Activated naive CD4-positive, alpha-beta T cell treated with anti-CD3 and anti-CD28 coated beads, Interleukin-2, amount 50 U/mL, for 24 hours (primary cell): Measurements from ENCODE around the gene OR10A4.
"Not testable (repeated sequence)": the region's sequence is repeated elsewhere in the genome, so short reads cannot be mapped to it uniquely, and the experiment has no call there.

Experiments used
- H3K27ac Mint-ChIP-seq: one replicate; pipeline ENCODE4 v1.8.0; 2021; ENCODE audit warnings: mild to moderate bottlenecking, mixed read lengths
- H3K27me3 Mint-ChIP-seq: one replicate; pipeline ENCODE4 v1.8.0; 2021; ENCODE audit warnings: mixed read lengths
- H3K36me3 Mint-ChIP-seq: one replicate; pipeline ENCODE4 v1.8.0; 2021; ENCODE audit warnings: mixed read lengths
- H3K4me1 Mint-ChIP-seq: one replicate; pipeline ENCODE4 v1.8.0; 2021; ENCODE audit warnings: mixed read lengths
- H3K4me3 Mint-ChIP-seq: one replicate; pipeline ENCODE4 v1.8.0; 2021; ENCODE audit warnings: mild to moderate bottlenecking, mixed read lengths
- H3K9me3 Mint-ChIP-seq: one replicate; pipeline ENCODE4 v1.8.0; 2021; ENCODE audit warnings: mixed read lengths

OR10A4 gene, protein sequence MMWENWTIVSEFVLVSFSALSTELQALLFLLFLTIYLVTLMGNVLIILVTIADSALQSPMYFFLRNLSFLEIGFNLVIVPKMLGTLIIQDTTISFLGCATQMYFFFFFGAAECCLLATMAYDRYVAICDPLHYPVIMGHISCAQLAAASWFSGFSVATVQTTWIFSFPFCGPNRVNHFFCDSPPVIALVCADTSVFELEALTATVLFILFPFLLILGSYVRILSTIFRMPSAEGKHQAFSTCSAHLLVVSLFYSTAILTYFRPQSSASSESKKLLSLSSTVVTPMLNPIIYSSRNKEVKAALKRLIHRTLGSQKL

DNA sequence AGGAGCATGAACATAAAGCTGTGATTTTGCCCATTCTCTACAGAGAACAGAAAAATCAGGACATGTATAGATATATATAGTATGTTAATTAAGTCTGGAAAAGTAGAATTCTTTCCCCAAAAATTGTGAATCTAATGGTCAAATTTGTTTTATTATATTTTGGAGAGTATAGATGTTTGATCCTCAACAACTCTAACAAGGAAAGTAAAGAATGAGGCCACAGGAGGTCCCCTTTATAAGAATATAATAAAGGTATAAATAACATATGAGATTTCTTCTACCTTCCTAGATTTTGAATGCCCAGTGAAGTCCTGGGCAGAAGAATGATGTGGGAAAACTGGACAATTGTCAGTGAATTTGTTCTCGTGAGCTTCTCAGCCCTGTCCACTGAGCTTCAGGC is at the start of gene OR10A4:
Gene OR10A4 (plus strand): TSS at position 301 of the 400 bp plus-strand sequence. CDS start 23 bp downstream, at position 324.
- Mint-ChIP-seq H3K36me3 (no peaks in the 10 kb centered on the region), H3K4me1 (no peaks in the 10 kb centered on the region), H3K9me3 (no peaks in the 10 kb centered on the region), H3K4me3 (no peak within 1 kb of the TSS), H3K27ac (no peak within 1 kb of the TSS), H3K27me3 (peaks cover 9% of the 10 kb centered on the region)

DNA sequence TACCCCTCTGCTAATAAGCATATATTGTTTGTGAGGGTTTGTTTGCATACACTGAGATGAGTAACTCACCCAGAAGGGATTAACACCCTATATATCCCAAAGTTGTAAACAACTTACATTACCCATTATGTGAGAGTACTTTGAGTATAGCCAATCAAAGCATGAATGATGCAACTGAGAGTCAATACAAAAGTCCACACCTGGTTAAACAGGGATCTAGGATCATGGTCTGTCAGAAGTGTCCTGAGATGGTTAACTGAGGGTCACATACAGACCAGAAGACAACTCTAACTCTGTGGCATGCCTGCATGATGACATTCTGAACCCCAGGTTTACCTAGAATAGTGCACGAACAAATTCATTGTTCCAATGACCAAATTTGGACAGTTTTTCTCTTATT is 48.3 kb upstream of the OR10A4 start:
- Mint-ChIP-seq H3K27ac (no peak overlapping the region), H3K27me3 (peaks cover 5% of the 10 kb centered on the region)

DNA sequence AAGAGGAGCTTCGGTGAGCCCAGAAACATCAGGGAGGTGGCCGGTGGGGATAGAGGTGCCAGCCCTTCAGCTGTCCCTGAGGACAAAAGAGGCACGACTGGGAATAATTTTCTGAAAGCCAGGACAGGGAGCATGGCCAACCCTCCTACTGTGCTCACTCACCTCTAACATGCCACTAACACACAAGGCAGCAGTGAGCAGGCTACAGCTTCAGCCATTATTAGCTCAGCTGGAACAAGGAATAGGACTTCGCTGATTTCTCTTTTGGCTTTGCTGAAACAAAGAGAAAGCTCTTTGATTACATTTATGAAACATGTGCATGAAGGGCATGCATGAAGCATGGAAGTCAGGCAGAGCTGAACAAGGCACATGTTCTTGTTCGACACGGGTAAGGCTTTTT is 43.1 kb upstream of the OR10A4 start:
- H3K9me3 Mint-ChIP-seq, result no peaks in the 10 kb centered on the region
- H3K4me1 Mint-ChIP-seq, result no peaks in the 10 kb centered on the region
- H3K36me3 Mint-ChIP-seq, result no peaks in the 10 kb centered on the region
- H3K4me3 Mint-ChIP-seq, result no peak overlapping the region
- peaks cover 6% of the 10 kb centered on the region for H3K27me3 Mint-ChIP-seq
- no peak overlapping the region for H3K27ac Mint-ChIP-seq

More for the DNA sequence above, 48.3 kb upstream of the OR10A4 start:
- Mint-ChIP-seq H3K4me1 (no peaks in the 10 kb centered on the region), H3K36me3 (no peaks in the 10 kb centered on the region), H3K9me3 (no peaks in the 10 kb centered on the region), H3K4me3 (no peak overlapping the region)

DNA sequence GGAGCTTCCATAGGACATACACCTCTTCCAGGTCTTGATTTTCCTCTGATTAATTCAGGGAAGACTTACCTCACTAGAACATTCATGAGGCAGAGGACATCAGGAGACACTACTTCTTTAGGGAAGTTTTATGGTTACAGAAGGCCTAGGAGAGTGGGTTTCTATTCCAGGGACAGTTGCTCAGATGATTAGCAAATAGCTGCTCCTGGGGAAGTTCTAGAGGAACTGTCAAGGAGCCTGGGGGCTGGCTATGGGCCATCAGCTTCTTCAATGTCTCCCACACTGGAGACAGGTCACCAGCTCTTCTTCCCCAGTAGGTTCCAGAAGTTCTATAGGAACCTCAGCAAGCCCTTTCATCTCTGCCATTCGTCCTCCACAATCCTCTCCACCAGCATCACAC is 42.4 kb upstream of the OR10A4 start:
- Mint-ChIP-seq H3K27me3 (peaks cover 2% of the 10 kb centered on the region), H3K4me1 (no peaks in the 10 kb centered on the region), H3K27ac (no peak overlapping the region), H3K36me3 (no peaks in the 10 kb centered on the region), H3K4me3 (no peak overlapping the region), H3K9me3 (no peaks in the 10 kb centered on the region)

DNA sequence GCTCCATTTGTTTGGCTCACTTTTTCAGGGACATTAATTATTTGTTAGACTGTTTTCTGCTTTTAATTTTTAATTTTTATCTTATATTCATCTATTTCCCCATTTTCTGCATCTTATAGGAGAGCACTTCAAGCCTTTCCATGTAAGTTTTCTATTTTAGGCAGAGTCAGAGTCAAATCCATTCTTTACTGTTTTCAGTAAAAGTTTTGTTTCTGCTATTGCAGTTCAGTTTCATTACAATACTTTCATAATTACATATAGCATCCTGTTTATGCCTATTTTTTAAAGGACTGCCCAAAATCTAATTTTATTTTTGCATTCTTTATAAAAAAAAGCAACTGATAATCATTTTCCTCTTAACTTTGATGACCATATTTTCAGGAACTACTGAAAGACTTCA is 34.7 kb upstream of the OR10A4 start:
- H3K4me3 Mint-ChIP-seq, result no peak overlapping the region
- H3K27ac Mint-ChIP-seq, result no peak overlapping the region
- H3K27me3 Mint-ChIP-seq, result peaks cover 19% of the 10 kb centered on the region
- no peaks in the 10 kb centered on the region for H3K4me1 Mint-ChIP-seq
- no peaks in the 10 kb centered on the region for H3K9me3 Mint-ChIP-seq
- H3K36me3 Mint-ChIP-seq, result no peaks in the 10 kb centered on the region

DNA sequence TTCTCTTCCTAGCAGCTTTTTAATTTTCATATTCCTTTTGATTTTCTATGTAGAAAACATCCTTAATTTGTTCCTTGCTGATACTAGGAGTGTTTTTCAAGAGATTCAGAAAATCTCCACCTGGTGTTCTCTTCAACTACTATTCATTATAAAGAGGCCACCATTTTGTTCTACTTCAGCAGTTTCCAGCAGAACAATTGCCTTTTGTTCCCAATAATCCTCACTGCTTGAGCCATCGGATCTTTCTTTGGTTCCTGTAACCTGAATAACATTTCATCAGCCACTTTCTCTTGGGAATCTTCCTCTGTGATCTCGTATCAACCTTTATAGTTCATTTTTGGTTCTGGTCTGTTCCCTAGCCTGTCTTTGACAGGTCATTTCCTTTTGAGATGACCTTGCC is 32.8 kb upstream of the OR10A4 start:
- Mint-ChIP-seq H3K9me3 (no peaks in the 10 kb centered on the region), H3K36me3 (no peaks in the 10 kb centered on the region), H3K4me1 (no peaks in the 10 kb centered on the region), H3K27me3 (peaks cover 24% of the 10 kb centered on the region), H3K27ac (no peak overlapping the region), H3K4me3 (no peak overlapping the region)

DNA sequence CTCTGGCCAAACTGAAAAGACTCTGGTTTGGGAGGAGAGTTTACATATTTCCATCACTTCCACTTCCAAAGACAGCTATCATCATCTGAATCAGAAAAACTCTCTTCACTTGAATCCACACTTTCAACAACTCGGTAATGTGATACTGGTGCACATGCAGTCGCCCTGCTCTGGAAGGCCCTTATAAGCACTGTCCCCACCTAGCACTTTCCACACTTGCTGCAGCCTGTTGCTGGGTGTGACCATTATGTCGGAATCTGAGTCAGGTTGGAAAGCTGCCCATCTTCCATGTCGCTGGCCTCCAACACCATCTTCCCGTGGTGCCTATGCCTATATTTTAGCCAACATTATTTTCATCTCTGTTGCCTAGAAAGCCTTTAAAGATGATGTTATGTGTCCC is 32.1 kb upstream of the OR10A4 start:
- H3K9me3 Mint-ChIP-seq, result no peaks in the 10 kb centered on the region
- H3K36me3 Mint-ChIP-seq, result no peaks in the 10 kb centered on the region
- no peak overlapping the region for H3K4me3 Mint-ChIP-seq

DNA sequence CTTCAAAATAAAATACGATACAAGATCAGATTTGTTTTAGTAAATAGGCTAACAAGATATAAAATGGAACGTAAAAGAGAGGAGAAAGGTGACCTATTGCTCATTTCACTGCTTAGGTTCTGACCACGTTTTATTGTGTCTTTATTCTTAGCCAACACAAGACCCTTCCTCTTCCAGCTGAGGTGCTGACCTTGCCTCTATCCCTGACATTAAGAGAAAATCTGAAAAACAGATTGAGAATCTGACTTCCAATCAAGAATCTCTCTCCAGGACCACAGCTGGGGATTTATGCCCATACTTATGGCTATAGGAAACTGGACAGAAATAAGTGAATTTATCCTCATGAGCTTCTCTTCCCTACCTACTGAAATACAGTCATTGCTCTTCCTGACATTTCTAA is 31.0 kb upstream of the OR10A4 start, which contains the start of gene OR10A5:
Gene OR10A5 (plus strand): TSS at position 301 of the 400 bp plus-strand sequence. CDS start 0 bp downstream, at position 301.
- Mint-ChIP-seq H3K27ac (no peak within 1 kb of the TSS), H3K9me3 (no peaks in the 10 kb centered on the region), H3K36me3 (no peaks in the 10 kb centered on the region), H3K4me3 (no peak within 1 kb of the TSS), H3K27me3 (peaks cover 23% of the 10 kb centered on the region), H3K4me1 (no peaks in the 10 kb centered on the region)

More for the DNA sequence above, 32.1 kb upstream of the OR10A4 start:
- peaks cover 25% of the 10 kb centered on the region for H3K27me3 Mint-ChIP-seq
- no peak overlapping the region for H3K27ac Mint-ChIP-seq
- H3K4me1 Mint-ChIP-seq, result no peaks in the 10 kb centered on the region

DNA sequence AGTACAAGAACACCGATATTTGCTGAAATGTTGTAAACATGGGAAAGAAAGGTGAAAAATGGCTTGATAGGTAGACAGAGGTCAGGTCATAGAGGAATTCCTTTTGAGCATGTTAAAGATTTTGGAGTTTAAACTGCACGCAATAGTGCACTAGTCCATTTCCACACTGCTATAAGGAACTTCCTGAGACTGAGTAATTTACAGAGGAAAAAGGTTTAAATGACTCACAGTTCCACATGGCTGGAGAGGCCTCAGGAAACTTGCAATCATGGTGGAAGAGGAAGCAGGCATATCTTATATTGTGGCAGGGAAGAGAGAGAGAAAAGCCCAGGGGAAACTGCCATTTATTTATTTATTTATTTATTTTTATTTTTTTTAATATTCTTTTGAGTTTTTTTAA is 25.9 kb upstream of the OR10A4 start:
- Mint-ChIP-seq H3K9me3 (peaks cover 9% of the 10 kb centered on the region), H3K4me3 (no peak overlapping the region), H3K4me1 (no peaks in the 10 kb centered on the region), H3K36me3 (peaks cover 2% of the 10 kb centered on the region), H3K27ac (no peak overlapping the region), H3K27me3 (peaks cover 8% of the 10 kb centered on the region)

DNA sequence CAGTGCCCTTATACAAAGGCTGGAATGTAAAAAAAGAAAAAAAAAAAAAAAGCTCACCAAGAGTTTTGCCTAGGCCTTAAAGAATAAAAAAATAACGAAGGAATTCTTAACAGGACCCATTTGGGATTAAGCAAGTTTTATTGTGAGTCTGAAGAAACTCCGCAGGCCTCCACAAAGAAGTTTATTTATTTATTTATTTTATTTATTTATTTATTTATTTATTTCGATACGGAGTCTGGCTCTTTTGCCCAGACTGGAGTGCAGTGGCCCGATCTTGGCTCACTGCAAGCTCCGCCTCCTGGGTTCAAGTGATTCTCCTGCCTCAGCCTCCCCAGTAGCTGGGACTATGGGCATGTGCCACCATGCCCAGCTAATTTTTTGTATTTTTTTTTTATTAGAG is 21.6 kb upstream of the OR10A4 start:
- not testable (repeated sequence) for H3K27me3 Mint-ChIP-seq, H3K4me3 Mint-ChIP-seq, H3K4me1 Mint-ChIP-seq, H3K36me3 Mint-ChIP-seq, H3K27ac Mint-ChIP-seq
- peaks cover 15% of the 10 kb centered on the region for H3K9me3 Mint-ChIP-seq

DNA sequence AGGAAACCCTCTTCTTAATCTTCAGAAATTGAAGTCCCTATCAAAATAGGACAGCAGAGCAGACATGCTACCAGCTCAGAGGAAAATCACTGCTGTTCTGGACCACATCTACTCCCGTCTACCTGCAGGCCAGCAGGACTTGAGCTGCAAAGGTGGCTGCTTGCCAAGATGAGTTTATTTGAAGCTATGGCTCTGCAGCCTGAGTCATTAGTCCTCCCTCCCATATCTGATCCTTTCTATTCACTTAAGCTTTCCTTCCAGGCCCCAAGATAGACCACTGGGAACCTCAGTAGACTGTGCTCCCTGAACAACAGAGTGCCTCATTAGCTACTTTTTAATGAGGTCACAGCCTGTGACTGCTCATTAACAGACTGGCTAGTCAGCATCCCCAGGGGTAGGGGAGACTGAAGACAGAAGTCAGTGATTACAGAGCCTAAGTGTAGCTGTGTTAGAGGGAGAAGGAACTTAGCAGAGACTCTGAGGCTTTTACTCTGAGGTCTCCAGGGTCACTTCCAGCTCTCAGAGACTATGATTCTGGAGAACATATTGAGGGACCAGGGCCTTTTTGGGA is 20.4 kb upstream of the OR10A4 start:
- no peaks in the 10 kb centered on the region for H3K4me1 Mint-ChIP-seq
- peaks cover 10% of the 10 kb centered on the region for H3K27me3 Mint-ChIP-seq
- no peak overlapping the region for H3K27ac Mint-ChIP-seq
- H3K36me3 Mint-ChIP-seq, result peaks cover 2% of the 10 kb centered on the region
- peaks cover 17% of the 10 kb centered on the region for H3K9me3 Mint-ChIP-seq
- H3K4me3 Mint-ChIP-seq, result no peak overlapping the region

DNA sequence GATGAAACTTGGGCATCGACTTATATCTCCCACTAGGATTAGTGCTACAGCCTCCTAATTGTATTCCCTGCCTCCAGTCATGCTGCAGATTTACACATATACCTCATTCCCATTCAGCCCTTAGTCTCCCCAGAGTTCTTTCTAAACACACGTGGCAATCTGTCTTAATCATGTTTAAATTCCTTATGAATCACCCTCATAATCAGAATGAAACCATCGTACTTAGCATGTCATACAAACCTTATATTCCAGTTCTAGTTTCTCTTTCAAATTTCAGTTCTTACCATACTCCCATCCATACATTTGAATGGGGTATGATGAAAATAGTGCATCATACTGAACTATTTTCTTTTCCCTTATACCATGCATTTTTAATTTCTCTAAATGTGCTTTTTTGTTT is 19.6 kb upstream of the OR10A4 start:
- Mint-ChIP-seq H3K4me3 (no peak overlapping the region), H3K27me3 (peaks cover 14% of the 10 kb centered on the region), H3K27ac (no peak overlapping the region), H3K9me3 (peaks cover 13% of the 10 kb centered on the region), H3K4me1 (no peaks in the 10 kb centered on the region), H3K36me3 (peaks cover 2% of the 10 kb centered on the region)

DNA sequence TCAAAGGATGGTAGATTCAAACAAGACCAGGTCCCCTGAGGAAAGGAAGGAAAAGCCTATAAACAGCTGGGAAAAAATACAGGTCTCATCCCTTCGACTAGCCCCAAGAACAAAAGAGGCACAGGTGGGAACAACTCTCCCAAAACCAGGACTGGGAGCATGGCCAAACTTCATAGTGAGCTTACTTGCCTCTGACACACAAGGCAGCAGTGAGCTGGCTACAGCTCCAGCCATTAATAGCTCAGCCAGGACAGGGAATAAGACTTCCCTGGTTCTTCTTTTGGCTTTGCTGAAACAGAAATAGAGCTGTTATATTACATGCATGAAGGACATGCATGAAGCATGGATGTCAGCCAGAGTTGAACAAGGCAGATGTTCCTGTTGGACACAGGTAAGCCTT is 13.5 kb upstream of the OR10A4 start, which contains the start of gene OR10A2:
Gene OR10A2 (plus strand): TSS at position 97 of the 400 bp plus-strand sequence. CDS start 6,698 bp downstream, outside the sequence.
- Mint-ChIP-seq H3K27me3 (peaks cover 16% of the 10 kb centered on the region), H3K27ac (no peak within 1 kb of the TSS), H3K9me3 (peaks cover 7% of the 10 kb centered on the region), H3K36me3 (no peaks in the 10 kb centered on the region), H3K4me3 (no peak within 1 kb of the TSS), H3K4me1 (no peaks in the 10 kb centered on the region)

DNA sequence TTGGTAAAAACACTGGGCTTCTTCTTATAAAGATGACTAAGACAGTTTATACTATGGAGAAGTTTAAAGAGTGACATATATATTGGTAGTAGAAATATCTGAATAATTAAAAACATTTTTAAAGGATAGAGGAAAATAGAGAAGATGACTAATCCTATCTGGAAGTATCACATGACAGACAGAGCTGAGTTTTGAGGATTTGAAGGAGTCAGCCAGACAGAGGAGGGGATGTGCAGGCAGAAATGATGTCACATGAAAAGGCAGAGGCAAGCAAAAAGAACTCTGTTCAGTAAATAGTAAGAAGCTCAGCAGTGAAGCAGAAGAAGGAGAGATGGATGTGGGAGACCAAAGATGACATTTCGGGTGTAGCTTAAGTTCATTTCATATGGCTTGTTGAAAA is 12.0 kb upstream of the OR10A4 start:
- peak overlapping the region; percentile 19 for H3K27ac Mint-ChIP-seq

DNA sequence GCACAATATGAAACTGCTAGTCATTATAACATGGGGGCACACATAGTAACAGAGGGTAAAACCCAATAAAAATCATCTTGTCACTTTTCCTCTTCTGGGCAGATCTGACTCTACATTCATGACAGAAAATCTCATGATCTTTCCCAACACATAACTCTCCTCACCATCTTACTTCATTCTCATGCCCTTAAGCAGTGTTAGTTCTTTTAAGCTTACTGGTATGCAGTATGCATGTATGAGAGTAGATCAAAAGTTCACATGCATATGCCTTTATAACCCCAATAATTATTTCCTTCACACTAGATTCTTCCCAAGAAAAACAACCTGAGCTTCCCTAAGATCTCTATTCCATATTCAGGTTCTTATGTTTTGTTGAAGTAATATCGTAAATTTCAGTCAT is 5.1 kb upstream of the OR10A4 start:
- no peak overlapping the region for H3K27ac Mint-ChIP-seq
- H3K4me3 Mint-ChIP-seq, result no peak overlapping the region
- H3K36me3 Mint-ChIP-seq, result no peaks in the 10 kb centered on the region
- no peaks in the 10 kb centered on the region for H3K9me3 Mint-ChIP-seq
- peaks cover 3% of the 10 kb centered on the region for H3K27me3 Mint-ChIP-seq
- H3K4me1 Mint-ChIP-seq, result no peaks in the 10 kb centered on the region

More for the DNA sequence above, 12.0 kb upstream of the OR10A4 start:
- Mint-ChIP-seq H3K27me3 (peaks cover 15% of the 10 kb centered on the region), H3K4me1 (no peaks in the 10 kb centered on the region), H3K9me3 (peaks cover 5% of the 10 kb centered on the region), H3K36me3 (no peaks in the 10 kb centered on the region), H3K4me3 (no peak overlapping the region)

DNA sequence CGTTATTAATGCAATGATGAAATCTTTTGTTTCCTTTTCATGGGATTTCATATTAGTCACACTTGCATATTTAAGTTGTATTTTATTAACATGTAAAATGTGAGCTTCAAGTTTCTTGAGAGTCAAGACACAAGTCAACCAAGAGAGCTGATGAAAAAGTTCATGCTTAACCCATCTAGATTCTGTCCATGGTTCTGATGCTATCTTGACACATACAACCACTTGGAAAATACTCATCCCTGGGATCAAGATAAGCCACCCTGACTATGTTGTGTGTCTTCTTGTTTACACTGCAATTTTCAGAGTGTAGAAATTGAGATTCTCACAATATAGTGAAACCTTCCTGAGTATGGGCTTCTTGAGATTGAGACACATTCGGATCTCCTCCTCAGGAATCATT is 664 bp upstream of the OR10A4 start:
- H3K27me3 Mint-ChIP-seq, result peaks cover 11% of the 10 kb centered on the region
- no peak overlapping the region for H3K4me3 Mint-ChIP-seq
- no peaks in the 10 kb centered on the region for H3K4me1 Mint-ChIP-seq
- no peaks in the 10 kb centered on the region for H3K9me3 Mint-ChIP-seq
- H3K27ac Mint-ChIP-seq, result no peak overlapping the region
- H3K36me3 Mint-ChIP-seq, result no peaks in the 10 kb centered on the region
